SK-N-SH treated with all-trans-retinoic acid at 6 μM for 48 hours (cell line): ENCODE data around the gene TLCD4.

Experiments used
- CREB5 ChIP-seq: fragments of 250-450 bp; sonication (Bioruptor Pico); IDR thresholded peaks from 2 replicates; pipeline ENCODE4 v1.5.1; 2020; ENCODE audit warnings: low read depth, mild to moderate bottlenecking, moderate library complexity
- ESRRG ChIP-seq: fragments of 250-450 bp; sonication (Bioruptor Pico); IDR thresholded peaks from 2 replicates; pipeline ENCODE4 v1.6.1; 2021; ENCODE audit warnings: mild to moderate bottlenecking
- PATZ1 ChIP-seq: fragments of 250-450 bp; sonication (Bioruptor Pico); IDR thresholded peaks from 2 replicates; pipeline ENCODE4 v1.8.0; 2020; ENCODE audit warnings: mild to moderate bottlenecking, moderate library complexity, borderline replicate concordance
- RARB ChIP-seq: fragments of 250-450 bp; sonication (Bioruptor Pico); IDR thresholded peaks from 2 replicates; pipeline ENCODE4 v1.8.0; 2021; ENCODE audit warnings: mild to moderate bottlenecking, moderate library complexity
- ZC3H10 ChIP-seq: fragments of 250-450 bp; sonication (Bioruptor Pico); IDR thresholded peaks from 2 replicates; pipeline ENCODE4 v1.5.1; 2021; ENCODE audit warnings: mild to moderate bottlenecking, moderate library complexity
- ZFP3 ChIP-seq: fragments of 250-450 bp; sonication (Bioruptor Pico); IDR thresholded peaks from 2 replicates; pipeline ENCODE4 v1.5.0; 2020; ENCODE audit warnings: mild to moderate bottlenecking, moderate library complexity
- ZFP30 ChIP-seq: fragments of 450-650 bp; formaldehyde crosslinking; IDR thresholded peaks from 2 replicates; pipeline ENCODE4 v1.5.0; 2022; ENCODE audit warnings: mild to moderate bottlenecking, moderate library complexity

GRCh38 chr1:95111014-95111413, 6.1 kb upstream of the TLCD4 start:
- TF ChIP-seq RARB: no peak
- TF ChIP-seq ZFP30 (CRISPR knock-in tag): no peak
- no peak for TF ChIP-seq PATZ1 (CRISPR knock-in tag)
- no peak for TF ChIP-seq ZC3H10 (CRISPR knock-in tag)
- no peak for TF ChIP-seq ZFP3 (CRISPR knock-in tag)
- no peak for TF ChIP-seq ESRRG (CRISPR knock-in tag)
- TF ChIP-seq CREB5 (CRISPR knock-in tag): no peak
